HEK293T (cell line): ENCODE data around the gene DTNBP1.

Experiments
- CTCF ChIA-PET: fragments of 350-600 bp; formaldehyde crosslinking; extraction: SDS; loops from one replicate; lab custom pipeline; 2021; ENCODE audit warnings: antibody characterized with exemption, inconsistent platforms; lab: Yijun Ruan, JAX
- POLR2A ChIA-PET: fragments of 350-600 bp; formaldehyde crosslinking; extraction: SDS; loops from one replicate; lab custom pipeline; 2020; ENCODE audit warnings: antibody characterized with exemption, inconsistent platforms; lab: Yijun Ruan, JAX
- DNase-seq: peaks from one replicate; pipeline ENCODE4 v3.0.0; 2012; ENCODE audit warnings: mixed read lengths; ENCODE audit errors: extremely low spot score
- ARNT ChIP-seq: fragments of 450-650 bp; IDR thresholded peaks from 2 replicates; pipeline ENCODE4 v1.6.1; 2017; ENCODE audit warnings: mild to moderate bottlenecking
- BHLHE40 ChIP-seq: fragments of 450-650 bp; IDR thresholded peaks from 2 replicates; pipeline ENCODE4 v1.6.1; 2016; ENCODE audit warnings: mild to moderate bottlenecking, moderate library complexity, borderline replicate concordance
- CTBP1 ChIP-seq: fragments of 450-650 bp; IDR thresholded peaks from 2 replicates; pipeline ENCODE4 v1.6.1; 2016; ENCODE audit warnings: borderline replicate concordance
- ELF4 ChIP-seq: fragments of 450-650 bp; IDR thresholded peaks from 2 replicates; pipeline ENCODE4 v1.6.1; 2017; ENCODE audit warnings: antibody characterized with exemption
- FOXA1 ChIP-seq: fragments of 450-650 bp; IDR thresholded peaks from 2 replicates; pipeline ENCODE4 v1.6.1; 2016; ENCODE audit warnings: mild to moderate bottlenecking
- FOXK2 ChIP-seq: fragments of 450-650 bp; IDR thresholded peaks from 2 replicates; pipeline ENCODE4 v1.6.1; 2016; ENCODE audit warnings: mild to moderate bottlenecking
- FOXM1 ChIP-seq: fragments of 450-650 bp; IDR thresholded peaks from 2 replicates; pipeline ENCODE4 v1.6.1; 2017; ENCODE audit warnings: mild to moderate bottlenecking, borderline replicate concordance
- HDGF ChIP-seq: fragments of 450-650 bp; IDR thresholded peaks from 2 replicates; pipeline ENCODE4 v1.6.1; 2017; ENCODE audit warnings: antibody characterized with exemption, borderline replicate concordance
- L3MBTL2 ChIP-seq: fragments of 450-650 bp; conservative IDR thresholded peaks from 2 replicates; pipeline ENCODE4 v1.6.1; 2016; ENCODE audit warnings: mild to moderate bottlenecking
- LEF1 ChIP-seq: fragments of 450-650 bp; IDR thresholded peaks from 2 replicates; pipeline ENCODE4 v1.6.1; 2017; ENCODE audit warnings: mild to moderate bottlenecking, borderline replicate concordance
- NFRKB ChIP-seq: fragments of 450-650 bp; IDR thresholded peaks from 2 replicates; pipeline ENCODE4 v1.6.1; 2016; ENCODE audit warnings: mild to moderate bottlenecking, moderate library complexity
- SP1 ChIP-seq: fragments of 450-650 bp; IDR thresholded peaks from 2 replicates; pipeline ENCODE4 v1.6.1; 2017
- SUZ12 ChIP-seq: fragments of 450-650 bp; IDR thresholded peaks from 2 replicates; pipeline ENCODE4 v1.6.1; 2016; ENCODE audit warnings: mild to moderate bottlenecking
- TARDBP ChIP-seq: fragments of 450-650 bp; IDR thresholded peaks from 2 replicates; pipeline ENCODE4 v1.6.1; 2016
- ZNF384 ChIP-seq: fragments of 450-650 bp; IDR thresholded peaks from 2 replicates; pipeline ENCODE4 v1.6.1; 2016
- TF ChIP-seq, protein P1 (sequence below): fragments of 450-650 bp; IDR thresholded peaks from 2 replicates; pipeline ENCODE4 v1.6.1; 2016

The DTNBP1 gene

DNA sequence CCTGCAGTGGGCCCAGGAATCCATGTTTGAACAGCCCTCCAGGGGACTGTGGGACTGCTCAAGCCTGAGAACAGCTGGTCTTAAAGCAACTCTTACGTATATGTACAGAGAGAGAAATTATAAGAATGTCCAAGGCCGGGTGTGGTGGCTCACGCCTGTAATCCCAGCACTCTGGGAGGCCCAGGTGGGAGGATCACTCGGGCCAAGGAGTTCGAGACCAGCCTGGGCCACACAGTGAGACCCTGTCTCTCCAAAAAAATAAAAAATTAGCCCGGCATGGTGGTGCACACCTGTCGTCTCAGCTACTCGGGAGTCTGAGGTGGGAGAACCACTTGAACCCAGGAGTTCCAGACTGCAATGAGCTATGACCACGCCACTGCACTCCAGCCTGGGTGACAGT, 134.0 kb downstream of the DTNBP1 start:
- no peak for DNase-seq
- ChIA-PET CTCF (no interaction called here), POLR2A (no interaction called here)
- TF ChIP-seq SUZ12: no peak
- no peak for TF ChIP-seq FOXA1
- no peak for TF ChIP-seq ARNT
- TF ChIP-seq, protein P1, sequence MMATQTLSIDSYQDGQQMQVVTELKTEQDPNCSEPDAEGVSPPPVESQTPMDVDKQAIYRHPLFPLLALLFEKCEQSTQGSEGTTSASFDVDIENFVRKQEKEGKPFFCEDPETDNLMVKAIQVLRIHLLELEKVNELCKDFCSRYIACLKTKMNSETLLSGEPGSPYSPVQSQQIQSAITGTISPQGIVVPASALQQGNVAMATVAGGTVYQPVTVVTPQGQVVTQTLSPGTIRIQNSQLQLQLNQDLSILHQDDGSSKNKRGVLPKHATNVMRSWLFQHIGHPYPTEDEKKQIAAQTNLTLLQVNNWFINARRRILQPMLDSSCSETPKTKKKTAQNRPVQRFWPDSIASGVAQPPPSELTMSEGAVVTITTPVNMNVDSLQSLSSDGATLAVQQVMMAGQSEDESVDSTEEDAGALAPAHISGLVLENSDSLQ: no peak
- TF ChIP-seq ZNF384: no peak
- TF ChIP-seq ELF4: no peak
- no peak for TF ChIP-seq LEF1
- no peak for TF ChIP-seq CTBP1
- TF ChIP-seq TARDBP: no peak
- no peak for TF ChIP-seq HDGF
- no peak for TF ChIP-seq FOXM1
- no peak for TF ChIP-seq L3MBTL2
- no peak for TF ChIP-seq SP1
- no peak for TF ChIP-seq NFRKB
- no peak for TF ChIP-seq BHLHE40
- no peak for TF ChIP-seq FOXK2

DNA sequence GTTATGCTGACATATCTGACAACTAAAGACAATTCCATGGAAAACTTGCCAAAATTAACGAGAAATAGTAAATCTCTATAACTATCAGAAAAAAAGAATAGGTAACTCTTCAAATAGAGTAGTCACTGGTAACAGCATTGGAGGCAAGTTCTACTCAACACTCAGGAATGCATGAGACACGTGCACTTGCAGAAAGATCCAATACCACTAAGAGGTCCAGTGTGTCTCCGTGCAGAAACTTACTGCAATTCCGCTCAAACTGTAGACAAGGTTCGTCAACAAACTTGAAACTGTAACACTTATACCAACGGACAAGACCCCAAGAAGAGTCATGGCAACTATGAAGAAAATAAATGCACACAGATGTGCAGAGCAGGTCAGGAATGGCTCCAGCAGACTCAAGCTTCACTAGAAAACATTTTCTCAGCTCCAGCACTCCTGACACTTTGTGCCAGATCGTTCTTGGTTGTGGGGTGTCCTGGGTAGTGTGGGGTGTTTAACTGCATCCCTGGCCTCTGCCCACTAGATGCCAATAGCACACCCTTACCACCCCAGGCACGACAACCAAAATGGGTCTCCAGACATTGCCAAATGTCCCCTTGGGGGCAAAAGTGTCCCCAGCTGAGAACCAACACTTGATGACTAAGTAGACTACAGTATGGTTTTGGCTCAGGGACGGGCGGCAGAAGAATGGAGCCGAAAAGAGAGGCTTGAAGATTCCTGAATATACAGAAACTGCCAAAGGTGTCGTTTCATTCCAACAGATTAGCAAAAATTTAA, 134.8 kb downstream of the DTNBP1 start:
- TF ChIP-seq LEF1 (no peak), FOXM1 (no peak), TARDBP (no peak), FOXA1 (no peak), NFRKB (no peak), L3MBTL2 (no peak), SUZ12 (no peak), BHLHE40 (no peak), FOXK2 (no peak), ARNT (no peak), CTBP1 (no peak), HDGF (no peak)
- TF ChIP-seq, protein P1: no peak
- DNase-seq: no peak
- ChIA-PET CTCF (interaction anchor here (0.6 kb wide), 1 partner anchor 569 kb away, joined by 3 read pairs; no protein-coding TSS in a partner anchor), POLR2A (no interaction called here)

DNA sequence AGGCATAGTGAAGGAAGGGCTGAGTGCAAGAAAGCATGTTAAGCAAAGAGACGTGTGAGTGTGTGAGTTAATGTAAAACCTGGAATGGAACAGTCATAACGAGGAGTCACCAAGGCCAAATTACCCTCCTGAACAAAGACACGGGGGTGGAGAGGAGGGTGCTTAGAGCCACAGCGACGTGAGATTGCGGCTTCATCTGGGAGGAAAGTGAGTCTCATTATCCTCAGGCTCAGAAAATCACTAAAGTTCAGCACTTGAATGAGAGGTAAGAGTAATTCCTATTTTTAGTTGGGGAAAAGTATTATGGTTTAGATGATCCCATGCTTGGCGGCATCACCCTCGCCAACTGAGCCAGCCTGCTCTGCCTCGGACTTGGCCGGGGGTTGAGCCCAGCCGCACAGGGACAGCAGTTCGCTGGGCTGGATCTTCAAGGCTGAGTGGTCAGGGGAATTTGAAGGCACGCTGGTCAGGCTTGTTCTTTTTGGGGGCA, 136.6 kb downstream of the DTNBP1 start:
- ChIA-PET POLR2A (no interaction called here), CTCF (no interaction called here)
- no peak for DNase-seq
- TF ChIP-seq SP1 (no peak), TARDBP (no peak), ELF4 (no peak), LEF1 (no peak), ARNT (no peak), FOXA1 (no peak)

DNA sequence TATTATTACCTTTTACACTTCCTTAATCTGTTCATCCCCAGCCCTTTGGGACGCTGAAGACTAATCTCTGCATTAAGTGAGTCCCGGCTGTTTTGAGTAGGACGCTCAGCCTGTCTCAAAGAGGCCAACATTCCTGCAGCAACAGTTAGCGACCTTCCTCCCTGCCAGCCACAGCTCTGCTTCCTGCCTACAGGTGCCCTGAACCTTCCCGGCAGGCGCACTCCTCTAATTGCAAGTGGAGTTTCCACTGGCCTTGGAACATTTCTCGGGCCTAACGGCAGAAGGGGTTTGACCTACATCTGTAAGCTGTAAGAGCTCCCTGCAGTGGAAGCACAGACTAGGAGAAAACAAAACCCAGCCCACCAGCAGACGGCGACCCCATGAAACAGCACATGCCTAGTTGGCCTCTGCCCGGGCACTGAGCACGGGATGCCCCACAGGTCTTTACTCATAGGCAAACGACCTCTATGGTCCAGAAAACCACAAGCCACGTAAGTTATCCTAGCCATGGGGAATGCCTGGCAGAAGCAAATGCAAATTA, 137.9 kb downstream of the DTNBP1 start:
- TF ChIP-seq BHLHE40 (no peak), HDGF (no peak), ARNT (no peak)
- ChIA-PET CTCF (no interaction called here), POLR2A (no interaction called here)
- no peak for DNase-seq

DNA sequence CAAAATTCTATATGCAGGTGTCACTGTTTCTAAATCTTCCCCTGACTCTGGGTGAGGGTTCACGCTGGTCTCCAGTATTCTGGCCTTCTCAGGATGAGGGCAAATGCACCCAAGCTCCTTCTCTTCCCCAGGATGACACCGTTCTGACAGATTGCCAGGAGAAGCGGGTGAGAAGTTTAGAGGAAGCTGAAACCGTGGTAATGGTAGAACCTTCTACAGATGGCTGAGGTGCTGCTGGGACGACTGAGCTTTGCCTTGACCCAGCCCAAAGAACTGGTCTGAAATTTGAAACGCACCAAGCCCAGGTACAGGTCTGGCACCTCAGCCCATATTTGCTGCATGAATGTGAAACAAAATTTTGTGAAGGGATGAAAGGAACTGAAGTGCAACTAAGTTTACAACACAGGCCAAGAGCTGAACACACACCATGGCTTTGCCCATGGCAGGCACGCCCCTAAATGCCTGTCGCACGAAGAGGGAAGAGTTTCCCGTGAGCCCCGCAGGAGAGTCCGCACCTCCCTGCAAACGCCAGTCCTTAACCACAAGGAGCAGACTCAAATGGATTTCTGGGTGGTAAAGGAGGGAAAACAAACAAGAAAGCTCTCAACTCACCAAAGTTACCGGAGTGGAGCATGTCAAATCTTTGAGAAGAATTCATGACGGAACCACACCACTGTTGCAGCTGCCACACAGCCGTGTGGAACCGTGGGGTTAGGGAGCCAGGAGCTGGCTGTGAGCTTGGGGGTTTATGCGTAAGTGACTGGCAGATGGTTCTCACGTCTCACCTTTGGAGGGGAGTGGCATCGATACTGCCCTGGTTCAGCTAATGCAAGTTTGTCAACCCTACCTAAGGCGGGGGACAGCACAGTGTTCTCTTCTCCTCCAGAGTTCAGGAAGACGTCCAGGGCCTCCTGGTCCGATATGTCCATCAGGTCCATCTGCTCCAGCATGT, 138.9 kb downstream of the DTNBP1 start:
- ChIA-PET CTCF (no interaction called here), POLR2A (no interaction called here)
- no peak for DNase-seq
- TF ChIP-seq FOXA1: no peak
- TF ChIP-seq, protein P1: no peak
- no peak for TF ChIP-seq BHLHE40
- no peak for TF ChIP-seq CTBP1
- TF ChIP-seq FOXK2: no peak
- TF ChIP-seq L3MBTL2: no peak
- TF ChIP-seq TARDBP: no peak
- TF ChIP-seq FOXM1: no peak
- no peak for TF ChIP-seq NFRKB
- no peak for TF ChIP-seq LEF1
- TF ChIP-seq SUZ12: no peak
- TF ChIP-seq HDGF: no peak
- no peak for TF ChIP-seq SP1
- TF ChIP-seq ELF4: no peak
- TF ChIP-seq ARNT: no peak
- TF ChIP-seq ZNF384: no peak
